SK-N-SH (cell line): ENCODE results near the gene WWP2. TPM values are rescaled to one million over a fixed set of nuclear protein-coding genes. Genes with fewer than 3 reads are reported as not detected.

Source experiments
- CTCF ChIA-PET: fragments of 300-600, 350-600 bp; formaldehyde crosslinking; extraction: SDS; loops from one replicate; lab custom pipeline; 2021; lab: Yijun Ruan, JAX
- POLR2A ChIA-PET: fragments of 350-600 bp; sonication (Branson Sonifier 250); formaldehyde crosslinking; extraction: SDS; loops from one replicate; lab custom pipeline; 2020; ENCODE audit warnings: antibody characterized with exemption, inconsistent platforms; lab: Yijun Ruan, JAX
- DNase-seq: peaks from one replicate; pipeline ENCODE4 v3.0.0; 2012
- H2AFZ ChIP-seq: fragments of 200-600 bp; sonication (generic); 2 replicates; pipeline ENCODE4 v1.8.1; 2016; ENCODE audit warnings: antibody characterized with exemption, mild to moderate bottlenecking, low read depth
- H3F3A ChIP-seq: fragments of 200-600 bp; sonication (generic); replicated peaks from 2 replicates; pipeline ENCODE3; 2016; ENCODE audit warnings: antibody characterized with exemption, mild to moderate bottlenecking; ENCODE audit not compliant: insufficient read depth
- H3K27ac ChIP-seq, 2 experiments: fragments of 200-500 bp in 1 of 2; fragments of 200-600 bp in 1 of 2; sonication (Bioruptor generic) in 1 of 2; sonication (generic), shearing (Covaris generic) in 1 of 2; 2 replicates each; pipeline versions ENCODE4 v1.5.1 to v1.6.1; 2014 to 2016; ENCODE audit warnings: low read depth in 2 of 2, inconsistent platforms in 1 of 2, low read length in 1 of 2, mild to moderate bottlenecking in 1 of 2, mixed read lengths in 1 of 2
- H3K27me3 ChIP-seq: fragments of 200-600 bp; sonication (generic), shearing (Covaris generic); 2 replicates; pipeline ENCODE4 v1.6.1; 2016; ENCODE audit warnings: mixed run types; ENCODE audit not compliant: insufficient read depth
- H3K36me3 ChIP-seq, 2 experiments: fragments of 200-500 bp in 1 of 2; fragments of 200-600 bp in 1 of 2; sonication (Bioruptor generic) in 1 of 2; sonication (generic) in 1 of 2; replicated peaks in 1 of 2; 2 replicates each; pipeline versions ENCODE3 to v1.5.1; 2014 to 2016; ENCODE audit warnings: low read length in 1 of 2, mild to moderate bottlenecking in 1 of 2; ENCODE audit not compliant: insufficient read depth in 2 of 2, control insufficient read depth in 1 of 2
- H3K4me1 ChIP-seq, 2 experiments: fragments of 200-500 bp in 1 of 2; fragments of 200-600 bp in 1 of 2; sonication (Bioruptor generic) in 1 of 2; sonication (generic), shearing (Covaris generic) in 1 of 2; 2 replicates each; pipeline versions ENCODE4 v1.5.1 to v1.6.1; 2014 to 2016; ENCODE audit warnings: low read depth in 1 of 2, low read length in 1 of 2, mixed run types in 1 of 2; ENCODE audit not compliant: insufficient read depth in 2 of 2, control insufficient read depth in 1 of 2
- H3K4me2 ChIP-seq: fragments of 200-600 bp; sonication (generic), shearing (Covaris generic); 2 replicates; pipeline ENCODE4 v1.6.1; 2017; ENCODE audit warnings: mixed run types
- H3K4me3 ChIP-seq, 2 experiments: fragments of 200-500 bp in 1 of 2; fragments of 200-600 bp in 1 of 2; sonication (Bioruptor generic) in 1 of 2; sonication (generic), shearing (Covaris generic) in 1 of 2; 2 replicates each; pipeline versions ENCODE4 v1.5.1 to v1.8.1; 2014 to 2016; ENCODE audit warnings: low read depth in 2 of 2, inconsistent platforms in 1 of 2, low read length in 1 of 2, mild to moderate bottlenecking in 1 of 2, mixed read lengths in 1 of 2, moderate library complexity in 1 of 2
- H3K79me2 ChIP-seq: fragments of 200-600 bp; sonication (generic); 2 replicates; pipeline ENCODE4 v1.8.1; 2017; ENCODE audit warnings: mild to moderate bottlenecking; ENCODE audit not compliant: insufficient read depth
- H3K9ac ChIP-seq: fragments of 200-600 bp; sonication (generic); 2 replicates; pipeline ENCODE4 v1.6.1; 2017; ENCODE audit warnings: mixed run types
- H3K9me2 ChIP-seq: fragments of 200-600 bp; sonication (generic); 2 replicates; pipeline ENCODE4 v1.6.1; 2017; ENCODE audit warnings: mixed run types
- H3K9me3 ChIP-seq: fragments of 200-600 bp; sonication (generic); 2 replicates; pipeline ENCODE4 v1.6.1; 2017; ENCODE audit warnings: mixed run types, mild to moderate bottlenecking, moderate library complexity
- H4K20me1 ChIP-seq: fragments of 200-600 bp; sonication (generic); 2 replicates; pipeline ENCODE4 v1.6.1; 2017; ENCODE audit warnings: mild to moderate bottlenecking, mixed run types; ENCODE audit not compliant: insufficient read depth
- EZH2phosphoT487 ChIP-seq: fragments of 200-600 bp; sonication (generic); IDR thresholded peaks from 2 replicates; pipeline ENCODE4 v1.6.1; 2017; ENCODE audit warnings: low read depth, mixed run types, mild to moderate bottlenecking, antibody characterized with exemption, moderate library complexity, borderline replicate concordance
- FOSL2 ChIP-seq: IDR thresholded peaks from 2 replicates; pipeline ENCODE4 v1.4.0; 2012; ENCODE audit warnings: low read depth, mild to moderate bottlenecking, moderate library complexity, borderline replicate concordance
- FOXJ3 ChIP-seq: sonication (generic); formaldehyde crosslinking; IDR thresholded peaks from 2 replicates; pipeline ENCODE4 v1.5.1; 2020; ENCODE audit warnings: mild to moderate bottlenecking, missing genetic modification reagents
- GATA2 ChIP-seq: sonication (generic); formaldehyde crosslinking; IDR thresholded peaks from 2 replicates; pipeline ENCODE4 v1.5.0; 2020; ENCODE audit warnings: mild to moderate bottlenecking, missing genetic modification reagents
- IRF3 ChIP-seq: fragments of 150-350 bp; IDR thresholded peaks from 2 replicates; pipeline ENCODE4 v1.6.1; 2016; ENCODE audit warnings: mild to moderate bottlenecking, low read depth, low read length
- JUND ChIP-seq: IDR thresholded peaks from 2 replicates; pipeline ENCODE4 v1.4.0; 2012
- MEF2A ChIP-seq: IDR thresholded peaks from 2 replicates; pipeline ENCODE4 v1.4.0; 2012; ENCODE audit warnings: low read depth, borderline replicate concordance
- NRF1 ChIP-seq: IDR thresholded peaks from 2 replicates; pipeline ENCODE4 v1.6.1; 2012; ENCODE audit warnings: low read depth, mild to moderate bottlenecking, low read length
- POLR2AphosphoS5 ChIP-seq: IDR thresholded peaks from 2 replicates; pipeline ENCODE4 v1.6.1; 2012; ENCODE audit warnings: low read depth, low read length
- RFX5 ChIP-seq: IDR thresholded peaks from 2 replicates; pipeline ENCODE4 v1.6.1; 2012; ENCODE audit warnings: mild to moderate bottlenecking, improper control_type of control experiment, low read length
- SMC3 ChIP-seq: IDR thresholded peaks from 2 replicates; pipeline ENCODE4 v1.6.1; 2012; ENCODE audit warnings: low read depth, low read length, improper control_type of control experiment
- TAF1 ChIP-seq: IDR thresholded peaks from 2 replicates; pipeline ENCODE4 v1.6.1; 2012; ENCODE audit warnings: low read depth, mild to moderate bottlenecking, low read length, moderate library complexity, borderline replicate concordance
- TEAD4 ChIP-seq: IDR thresholded peaks from 2 replicates; pipeline ENCODE4 v1.4.0; 2012; ENCODE audit warnings: mild to moderate bottlenecking, borderline replicate concordance; ENCODE audit not compliant: insufficient read depth
- USF1 ChIP-seq: IDR thresholded peaks from 2 replicates; pipeline ENCODE4 v1.4.0; 2012; ENCODE audit warnings: low read depth, borderline replicate concordance
- YY1 ChIP-seq: IDR thresholded peaks from 2 replicates; pipeline ENCODE4 v1.4.0; 2012; ENCODE audit warnings: low read depth, mild to moderate bottlenecking
- ZBTB33 ChIP-seq: IDR thresholded peaks from 2 replicates; pipeline ENCODE4 v1.4.0; 2012; ENCODE audit warnings: low read depth, borderline replicate concordance
- polyA plus RNA-seq, 3 experiments: library from polyadenylated mRNA; depleted of rRNA; stranded (reverse); fragments of >200 nt; gene quantifications; 2 replicates each; pipeline ENCODE4 v1.2.3, GENCODE V29; 2012

Gene WWP2
- polyA plus RNA-seq, 1 of the 3 experiments (the other 2 are of a cell fraction) = 13.3 TPM

- CTCF ChIA-PET = interaction anchor here (1.1 kb wide), 1 partner anchor 54 kb away, joined by 3 read pairs; no protein-coding TSS in a partner anchor
- Histone ChIP-seq H3K27me3 (no peaks in the 10 kb centered on the region), H3K4me2 (no peak overlapping the region), H3K79me2 (peaks cover 68% of the 10 kb centered on the region), H3K9ac (no peak overlapping the region), H3K36me3 (peaks cover 0 to 3% of the 10 kb centered on the region in 2 experiments), H3K4me1 (peaks cover 0 to 5% of the 10 kb centered on the region in 2 experiments; a peak in 2 of 4 replicates), H3K9me3 (no peaks in the 10 kb centered on the region), H3K4me3 (no peak overlapping the region), H4K20me1 (no peaks in the 10 kb centered on the region), H3F3A (peaks cover 4% of the 10 kb centered on the region), H2AFZ (no peak overlapping the region), H3K27ac (no peak overlapping the region), H3K9me2 (no peaks in the 10 kb centered on the region)
- POLR2A ChIA-PET = no interaction called here
- TF ChIP-seq IRF3 (no peak), YY1 (no peak), USF1 (no peak), SMC3 (no peak), JUND (no peak), MEF2A (no peak), ZBTB33 (no peak), TAF1 (no peak), FOXJ3 (CRISPR knock-in tag) (no peak), FOSL2 (no peak), EZH2phosphoT487 (no peak), GATA2 (CRISPR knock-in tag) (no peak), NRF1 (no peak), RFX5 (no peak), POLR2AphosphoS5 (no peak), TEAD4 (no peak)
- no peak for DNase-seq
Measured at GRCh38 chr16:69775563-69775962, 13.4 kb downstream of the WWP2 start.
